Measurements from ENCODE around the gene BMP7.

DNA sequence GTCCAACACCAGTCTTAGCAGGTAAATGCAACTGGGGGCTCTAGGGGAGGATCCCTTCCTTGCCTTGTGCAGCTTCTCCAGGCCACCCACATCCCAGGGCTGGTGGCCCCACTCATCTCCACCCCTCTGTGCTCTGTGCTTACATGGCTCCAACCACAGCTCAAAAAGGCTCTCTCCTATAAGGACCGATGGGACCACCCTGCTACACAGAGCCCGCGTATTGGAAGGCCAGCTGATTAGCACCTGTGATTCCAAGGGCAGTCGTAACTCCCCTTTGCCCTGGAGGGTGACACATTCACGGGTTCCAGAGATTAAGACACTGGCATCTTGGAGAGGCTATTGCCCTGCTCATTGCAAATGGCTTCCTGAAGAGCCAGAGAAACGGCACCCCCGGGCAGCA lies 84.8 kb downstream of the BMP7 start:
- TF ChIP-seq, protein P1, sequence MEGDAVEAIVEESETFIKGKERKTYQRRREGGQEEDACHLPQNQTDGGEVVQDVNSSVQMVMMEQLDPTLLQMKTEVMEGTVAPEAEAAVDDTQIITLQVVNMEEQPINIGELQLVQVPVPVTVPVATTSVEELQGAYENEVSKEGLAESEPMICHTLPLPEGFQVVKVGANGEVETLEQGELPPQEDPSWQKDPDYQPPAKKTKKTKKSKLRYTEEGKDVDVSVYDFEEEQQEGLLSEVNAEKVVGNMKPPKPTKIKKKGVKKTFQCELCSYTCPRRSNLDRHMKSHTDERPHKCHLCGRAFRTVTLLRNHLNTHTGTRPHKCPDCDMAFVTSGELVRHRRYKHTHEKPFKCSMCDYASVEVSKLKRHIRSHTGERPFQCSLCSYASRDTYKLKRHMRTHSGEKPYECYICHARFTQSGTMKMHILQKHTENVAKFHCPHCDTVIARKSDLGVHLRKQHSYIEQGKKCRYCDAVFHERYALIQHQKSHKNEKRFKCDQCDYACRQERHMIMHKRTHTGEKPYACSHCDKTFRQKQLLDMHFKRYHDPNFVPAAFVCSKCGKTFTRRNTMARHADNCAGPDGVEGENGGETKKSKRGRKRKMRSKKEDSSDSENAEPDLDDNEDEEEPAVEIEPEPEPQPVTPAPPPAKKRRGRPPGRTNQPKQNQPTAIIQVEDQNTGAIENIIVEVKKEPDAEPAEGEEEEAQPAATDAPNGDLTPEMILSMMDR (conservative IDR thresholded peaks at IDR 0.05; ENCODE audit: low read length), result no peak
- TF ChIP-seq EZH2phosphoT487 (IDR thresholded peaks at IDR 0.05; ENCODE audit: borderline replicate concordance), result no peak
